SK-N-SH (cell line): ENCODE data around the gene MICAL2.

Experiments
- EZH2phosphoT487 ChIP-seq: fragments of 200-600 bp; sonication (generic); IDR thresholded peaks from 2 replicates; pipeline ENCODE4 v1.6.1; 2017; ENCODE audit warnings: low read depth, mixed run types, mild to moderate bottlenecking, antibody characterized with exemption, moderate library complexity, borderline replicate concordance
- JUND ChIP-seq: IDR thresholded peaks from 2 replicates; pipeline ENCODE4 v1.4.0; 2012
- MEF2A ChIP-seq: IDR thresholded peaks from 2 replicates; pipeline ENCODE4 v1.4.0; 2012; ENCODE audit warnings: low read depth, borderline replicate concordance
- NFIC ChIP-seq: IDR thresholded peaks from 2 replicates; pipeline ENCODE4 v1.4.0; 2012; ENCODE audit warnings: borderline replicate concordance
- RCOR1 ChIP-seq: fragments of 150-350 bp; IDR thresholded peaks from 2 replicates; pipeline ENCODE4 v1.6.1; 2017; ENCODE audit warnings: antibody characterized with exemption, low read length
- TAF1 ChIP-seq: IDR thresholded peaks from 2 replicates; pipeline ENCODE4 v1.6.1; 2012; ENCODE audit warnings: low read depth, mild to moderate bottlenecking, low read length, moderate library complexity, borderline replicate concordance
- TF ChIP-seq, protein P1 (sequence below): IDR thresholded peaks from 2 replicates; pipeline ENCODE4 v1.4.0; 2012; ENCODE audit warnings: low read depth
- TF ChIP-seq, protein P2 (sequence below): fragments of 200-600 bp; sonication (generic); IDR thresholded peaks from 2 replicates; pipeline ENCODE4 v1.6.1; 2017; ENCODE audit warnings: antibody characterized with exemption, mild to moderate bottlenecking, moderate library complexity
- TF ChIP-seq, protein P3 (sequence below): fragments of 150-350 bp; IDR thresholded peaks from 2 replicates; pipeline ENCODE4 v1.6.1; 2017; ENCODE audit warnings: antibody characterized with exemption, low read length, low read depth, borderline replicate concordance

DNA sequence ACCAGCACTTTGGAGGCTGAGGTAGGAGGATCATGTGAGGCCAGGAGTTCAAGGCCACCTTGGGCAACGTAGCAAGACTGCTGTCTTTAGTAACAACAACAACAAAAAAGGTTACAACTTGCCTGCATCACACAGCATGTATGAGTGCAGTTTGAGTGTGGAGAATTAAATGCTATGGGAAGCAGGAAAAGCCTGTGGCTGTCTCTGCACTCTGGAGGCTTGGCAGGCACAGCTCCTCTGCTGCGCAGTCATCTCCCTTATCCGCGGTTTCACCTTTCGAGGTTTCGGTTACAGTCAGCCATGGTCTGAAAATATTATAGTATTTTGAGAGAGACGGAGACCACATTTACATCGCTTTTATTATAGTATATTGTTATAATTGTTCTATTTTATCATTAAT lies 2.9 kb downstream of the MICAL2 start:
- TF ChIP-seq, protein P1, sequence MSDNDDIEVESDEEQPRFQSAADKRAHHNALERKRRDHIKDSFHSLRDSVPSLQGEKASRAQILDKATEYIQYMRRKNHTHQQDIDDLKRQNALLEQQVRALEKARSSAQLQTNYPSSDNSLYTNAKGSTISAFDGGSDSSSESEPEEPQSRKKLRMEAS: no peak
- no peak for TF ChIP-seq TAF1
- TF ChIP-seq, protein P2, sequence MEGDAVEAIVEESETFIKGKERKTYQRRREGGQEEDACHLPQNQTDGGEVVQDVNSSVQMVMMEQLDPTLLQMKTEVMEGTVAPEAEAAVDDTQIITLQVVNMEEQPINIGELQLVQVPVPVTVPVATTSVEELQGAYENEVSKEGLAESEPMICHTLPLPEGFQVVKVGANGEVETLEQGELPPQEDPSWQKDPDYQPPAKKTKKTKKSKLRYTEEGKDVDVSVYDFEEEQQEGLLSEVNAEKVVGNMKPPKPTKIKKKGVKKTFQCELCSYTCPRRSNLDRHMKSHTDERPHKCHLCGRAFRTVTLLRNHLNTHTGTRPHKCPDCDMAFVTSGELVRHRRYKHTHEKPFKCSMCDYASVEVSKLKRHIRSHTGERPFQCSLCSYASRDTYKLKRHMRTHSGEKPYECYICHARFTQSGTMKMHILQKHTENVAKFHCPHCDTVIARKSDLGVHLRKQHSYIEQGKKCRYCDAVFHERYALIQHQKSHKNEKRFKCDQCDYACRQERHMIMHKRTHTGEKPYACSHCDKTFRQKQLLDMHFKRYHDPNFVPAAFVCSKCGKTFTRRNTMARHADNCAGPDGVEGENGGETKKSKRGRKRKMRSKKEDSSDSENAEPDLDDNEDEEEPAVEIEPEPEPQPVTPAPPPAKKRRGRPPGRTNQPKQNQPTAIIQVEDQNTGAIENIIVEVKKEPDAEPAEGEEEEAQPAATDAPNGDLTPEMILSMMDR: no peak
- TF ChIP-seq MEF2A: no peak
- TF ChIP-seq NFIC: no peak
- no peak for TF ChIP-seq RCOR1
- TF ChIP-seq JUND: no peak
- no peak for TF ChIP-seq EZH2phosphoT487
- TF ChIP-seq, protein P3, sequence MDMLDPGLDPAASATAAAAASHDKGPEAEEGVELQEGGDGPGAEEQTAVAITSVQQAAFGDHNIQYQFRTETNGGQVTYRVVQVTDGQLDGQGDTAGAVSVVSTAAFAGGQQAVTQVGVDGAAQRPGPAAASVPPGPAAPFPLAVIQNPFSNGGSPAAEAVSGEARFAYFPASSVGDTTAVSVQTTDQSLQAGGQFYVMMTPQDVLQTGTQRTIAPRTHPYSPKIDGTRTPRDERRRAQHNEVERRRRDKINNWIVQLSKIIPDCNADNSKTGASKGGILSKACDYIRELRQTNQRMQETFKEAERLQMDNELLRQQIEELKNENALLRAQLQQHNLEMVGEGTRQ: no peak
